OCI-LY1 (cell line): ENCODE results near the gene GALNT16.

Experiments used
- H2AFZ ChIP-seq: fragments of 200-600 bp; sonication (generic), shearing (Covaris generic); 2 replicates; pipeline ENCODE4 v1.6.0; 2014; ENCODE audit warnings: antibody characterized with exemption, mild to moderate bottlenecking, low read length
- H3F3A ChIP-seq: fragments of 200-600 bp; sonication (generic), shearing (Covaris generic); 2 replicates; pipeline ENCODE4 v1.6.0; 2014; ENCODE audit warnings: mild to moderate bottlenecking, antibody characterized with exemption, low read length, moderate library complexity; ENCODE audit not compliant: insufficient read depth
- H3K27ac ChIP-seq: fragments of 200-600 bp; sonication (generic); 2 replicates; pipeline ENCODE4 v1.5.1; 2014; ENCODE audit warnings: low read length, mixed run types, mild to moderate bottlenecking, low read depth; ENCODE audit not compliant: poor library complexity, severe bottlenecking
- H3K27me3 ChIP-seq: fragments of 200-600 bp; sonication (generic); 2 replicates; pipeline ENCODE4 v1.6.0; 2014; ENCODE audit warnings: antibody characterized with exemption, mild to moderate bottlenecking, low read length, moderate library complexity; ENCODE audit not compliant: insufficient read depth
- H3K36me3 ChIP-seq: fragments of 200-600 bp; sonication (generic); 2 replicates; pipeline ENCODE4 v1.6.1; 2014; ENCODE audit warnings: mild to moderate bottlenecking, antibody characterized with exemption, low read length, moderate library complexity, mixed read lengths; ENCODE audit not compliant: insufficient read depth
- H3K4me1 ChIP-seq: fragments of 200-600 bp; sonication (generic); 2 replicates; pipeline ENCODE4 v1.5.1; 2014; ENCODE audit warnings: mild to moderate bottlenecking, low read length, moderate library complexity; ENCODE audit not compliant: insufficient read depth, severe bottlenecking
- H3K4me2 ChIP-seq: fragments of 200-600 bp; sonication (generic), shearing (Covaris generic); 2 replicates; pipeline ENCODE4 v1.6.1; 2014; ENCODE audit warnings: low read length
- H3K4me3 ChIP-seq: fragments of 200-600 bp; sonication (generic); 2 replicates; pipeline ENCODE4 v1.5.1; 2014; ENCODE audit warnings: low read length, low read depth, mild to moderate bottlenecking, mixed read lengths; ENCODE audit not compliant: poor library complexity, severe bottlenecking
- H3K79me2 ChIP-seq: fragments of 200-600 bp; shearing (Covaris generic); 2 replicates; pipeline ENCODE4 v1.6.1; 2016; ENCODE audit warnings: mixed run types, low read length, mixed read lengths; ENCODE audit not compliant: insufficient read depth
- H3K9ac ChIP-seq: fragments of 200-600 bp; sonication (generic), shearing (Covaris generic); 2 replicates; pipeline ENCODE4 v1.6.1; 2014; ENCODE audit warnings: mild to moderate bottlenecking, low read length, mixed read lengths
- H3K9me2 ChIP-seq: fragments of 200-600 bp; sonication (generic), shearing (Covaris generic); 2 replicates; pipeline ENCODE4 v1.6.1; 2014; ENCODE audit warnings: low read depth, mild to moderate bottlenecking, low read length, mixed read lengths
- H3K9me3 ChIP-seq: fragments of 200-600 bp; shearing (Covaris generic); 2 replicates; pipeline ENCODE4 v1.6.1; 2014; ENCODE audit warnings: low read length, mixed read lengths
- H4K20me1 ChIP-seq: fragments of 200-600 bp; sonication (generic), shearing (Covaris generic); 2 replicates; pipeline ENCODE4 v1.6.0; 2016; ENCODE audit warnings: mild to moderate bottlenecking, low read length; ENCODE audit not compliant: insufficient read depth
- CTCF ChIP-seq: fragments of 200-600 bp; sonication (generic), shearing (Covaris generic); IDR thresholded peaks from 2 replicates; pipeline ENCODE4 v1.5.1; 2017; ENCODE audit warnings: mild to moderate bottlenecking, antibody characterized with exemption, low read length, moderate library complexity, mixed read lengths
- EZH2 ChIP-seq: fragments of 200-600 bp; sonication (generic), shearing (Covaris generic); IDR thresholded peaks from 2 replicates; pipeline ENCODE4 v1.8.0; 2017; ENCODE audit warnings: borderline replicate concordance, mixed run types, mild to moderate bottlenecking, antibody characterized with exemption, low read length, moderate library complexity, mixed read lengths

GALNT16 gene

DNA sequence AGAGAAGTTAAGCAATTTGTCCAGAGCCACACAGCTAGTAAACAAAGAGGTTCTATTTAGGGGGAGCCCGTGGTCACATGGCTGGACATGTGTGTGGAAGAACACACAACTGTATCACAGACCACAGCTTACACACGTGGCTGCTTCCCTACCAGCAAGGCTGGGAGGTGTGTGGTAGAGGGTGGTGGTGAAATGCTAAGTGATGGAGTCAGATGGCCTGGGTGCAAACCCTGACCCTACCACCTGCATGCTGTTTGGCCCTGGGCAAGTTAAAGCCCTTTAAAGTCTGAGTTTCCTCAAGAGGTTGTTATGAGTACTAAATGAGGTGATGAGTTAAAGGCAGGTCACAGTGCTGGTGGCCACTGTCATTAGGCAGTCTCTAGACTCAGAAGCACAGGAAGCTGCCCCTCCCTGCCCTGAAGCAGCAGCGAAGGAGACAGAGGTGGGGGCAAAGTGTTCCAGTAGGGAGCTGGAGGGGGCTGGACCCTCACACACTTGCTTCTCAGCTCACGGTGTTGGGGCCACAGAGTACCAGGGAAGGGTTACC lies 73.9 kb downstream of the GALNT16 start:
- Histone ChIP-seq H3K27ac (no peak overlapping the region), H3K36me3 (no peaks in the 10 kb centered on the region), H3K4me2 (no peak overlapping the region), H3K79me2 (no peaks in the 10 kb centered on the region), H3K4me3 (no peak overlapping the region), H3K9me3 (no peaks in the 10 kb centered on the region), H2AFZ (no peak overlapping the region), H3K27me3 (peaks cover 9% of the 10 kb centered on the region), H3K9me2 (no peaks in the 10 kb centered on the region), H4K20me1 (no peaks in the 10 kb centered on the region), H3F3A (no peaks in the 10 kb centered on the region), H3K9ac (no peak overlapping the region), H3K4me1 (no peaks in the 10 kb centered on the region)
- TF ChIP-seq CTCF (no peak), EZH2 (no peak)

- no peaks in the 10 kb centered on the region for H3K4me1 ChIP-seq
Observed at GRCh38 chr14:69334576-69334975, 74.6 kb downstream of the GALNT16 start.

GRCh38 chr14:69335371-69335771 lies 75.4 kb downstream of the GALNT16 start:
- Histone ChIP-seq H3K9ac (no peak overlapping the region), H3K4me2 (no peak overlapping the region), H3K27ac (no peak overlapping the region), H3K9me2 (no peaks in the 10 kb centered on the region), H4K20me1 (no peaks in the 10 kb centered on the region), H3K36me3 (no peaks in the 10 kb centered on the region), H2AFZ (no peak overlapping the region), H3K4me3 (no peak overlapping the region), H3K27me3 (peaks cover 5% of the 10 kb centered on the region; the same call in 1 of the 2 replicates), H3K79me2 (no peaks in the 10 kb centered on the region), H3F3A (no peaks in the 10 kb centered on the region), H3K4me1 (no peaks in the 10 kb centered on the region), H3K9me3 (no peaks in the 10 kb centered on the region)
- TF ChIP-seq EZH2 (no peak), CTCF (no peak)

More at GRCh38 chr14:69334576-69334975, 74.6 kb downstream of the GALNT16 start:
- Histone ChIP-seq H3K27me3 (peaks cover 9% of the 10 kb centered on the region), H3F3A (no peaks in the 10 kb centered on the region), H3K9me3 (no peaks in the 10 kb centered on the region), H2AFZ (no peak overlapping the region), H3K36me3 (no peaks in the 10 kb centered on the region), H4K20me1 (no peaks in the 10 kb centered on the region), H3K79me2 (no peaks in the 10 kb centered on the region), H3K9ac (no peak overlapping the region), H3K4me2 (no peak overlapping the region), H3K4me3 (no peak overlapping the region), H3K27ac (no peak overlapping the region), H3K9me2 (no peaks in the 10 kb centered on the region)
- TF ChIP-seq CTCF: no peak
- no peak for TF ChIP-seq EZH2
